ENCODE results near the gene RAB31. TPM values are rescaled to one million over a fixed set of nuclear protein-coding genes. Genes with fewer than 3 reads are reported as not detected.
A peak's percentile ranks its signal among the peaks of the same experiment; 100 is the strongest.

RAB31 gene
- total RNA-seq, 2 donors from 2014 or later = 6.0 to 16.6 TPM

- intact Hi-C loops (cut with DNase I, micrococcal nuclease) = no loop called here
- no peak for DNase-seq
- ATAC-seq = no peak
Measured at GRCh38 chr18:9823805-9824473, 115.8 kb downstream of the RAB31 start.

- DNase-seq = no peak
- intact Hi-C loops (cut with DNase I, micrococcal nuclease) = no loop called here
- no peak for ATAC-seq
Measured at GRCh38 chr18:9824474-9824832, 116.4 kb downstream of the RAB31 start.

GRCh38 chr18:9824952-9825371, 116.9 kb downstream of the RAB31 start:
- intact Hi-C loops (cut with DNase I, micrococcal nuclease) = no loop called here
- DNase-seq (no peak), ATAC-seq (peak; percentile 11)

GRCh38 chr18:9825571-9826073, 117.5 kb downstream of the RAB31 start:
- intact Hi-C loops (cut with DNase I, micrococcal nuclease) = no loop called here
- peak; percentile 96 for ATAC-seq
- DNase-seq = peak; percentile 35 to 81

- intact Hi-C loops (cut with DNase I, micrococcal nuclease) = no loop called here
- no peak for ATAC-seq
- no peak for DNase-seq
Measured at GRCh38 chr18:9826685-9827084, 118.6 kb downstream of the RAB31 start.

GRCh38 chr18:9827211-9827792, 119.2 kb downstream of the RAB31 start:
- no peak for ATAC-seq
- intact Hi-C loops (cut with DNase I, micrococcal nuclease) = no loop called here
- no peak for DNase-seq

- intact Hi-C loops (cut with DNase I, micrococcal nuclease) = no loop called here
Measured at GRCh38 chr18:9827793-9828505, 119.8 kb downstream of the RAB31 start.

GRCh38 chr18:9828506-9829396, 120.7 kb downstream of the RAB31 start:
- DNase-seq (no peak), ATAC-seq (no peak)
- intact Hi-C loops (cut with DNase I, micrococcal nuclease) = no loop called here

More at GRCh38 chr18:9827793-9828505, 119.8 kb downstream of the RAB31 start:
- peak; percentile 27 for ATAC-seq
- DNase-seq = peak in 1 of 2 donors; percentile 55

- ATAC-seq (no peak), DNase-seq (no peak)
- intact Hi-C loops (cut with DNase I, micrococcal nuclease) = no loop called here
Measured at GRCh38 chr18:9829397-9829712, 121.3 kb downstream of the RAB31 start.

GRCh38 chr18:9831036-9831722, 123.1 kb downstream of the RAB31 start:
- ATAC-seq (peak; percentile 32), DNase-seq (no peak)
- intact Hi-C loops (cut with DNase I, micrococcal nuclease) = no loop called here

GRCh38 chr18:9831723-9832199, 123.7 kb downstream of the RAB31 start:
- intact Hi-C loops (cut with DNase I, micrococcal nuclease) = no loop called here
- no peak for ATAC-seq

GRCh38 chr18:9832871-9833270, 124.8 kb downstream of the RAB31 start:
- no peak for ATAC-seq
- no peak for DNase-seq
- intact Hi-C loops (cut with DNase I, micrococcal nuclease) = no loop called here

More at GRCh38 chr18:9831723-9832199, 123.7 kb downstream of the RAB31 start:
- no peak for DNase-seq

GRCh38 chr18:9834551-9834950, 126.5 kb downstream of the RAB31 start:
- no peak for ATAC-seq

GRCh38 chr18:9835113-9835755, 127.1 kb downstream of the RAB31 start:
- ATAC-seq (no peak), DNase-seq (no peak)

More at GRCh38 chr18:9834551-9834950, 126.5 kb downstream of the RAB31 start:
- intact Hi-C loops (cut with DNase I, micrococcal nuclease) = no loop called here
- no peak for DNase-seq

GRCh38 chr18:9835825-9836224, 127.7 kb downstream of the RAB31 start:
- intact Hi-C loops (cut with DNase I, micrococcal nuclease) = no loop called here
- DNase-seq (no peak), ATAC-seq (no peak)

More at GRCh38 chr18:9835113-9835755, 127.1 kb downstream of the RAB31 start:
- intact Hi-C loops (cut with DNase I, micrococcal nuclease) = no loop called here

- DNase-seq (no peak), ATAC-seq (no peak)
- intact Hi-C loops (cut with DNase I, micrococcal nuclease) = no loop called here
Measured at GRCh38 chr18:9838144-9838877, 130.2 kb downstream of the RAB31 start.

GRCh38 chr18:9839211-9839610, 131.1 kb downstream of the RAB31 start:
- DNase-seq = no peak
- no peak for ATAC-seq
- intact Hi-C loops (cut with DNase I, micrococcal nuclease) = no loop called here

All from left colon (tissue), 2 donors.